RWPE1 (cell line): ENCODE results near the gene MYO1B.

Experiments
- CTCF ChIA-PET: fragments of 350-600 bp; sonication (Branson Sonifier 250); formaldehyde crosslinking; extraction: SDS; loops from one replicate; lab custom pipeline; 2021; lab: Yijun Ruan, JAX
- POLR2A ChIA-PET: fragments of 400-600 bp; formaldehyde crosslinking; extraction: SDS; loops from one replicate; lab custom pipeline; 2020; ENCODE audit warnings: antibody characterized with exemption; ENCODE audit not compliant: low non-redundant PET; lab: Yijun Ruan, JAX
- DNase-seq: peaks from one replicate; pipeline ENCODE4 v3.0.0; 2012; ENCODE audit warnings: low spot score
- H3K27ac ChIP-seq: fragments of 450-650 bp; 2 replicates; pipeline ENCODE4 v1.5.1; 2017
- CTCF ChIP-seq: fragments of 450-650 bp; conservative IDR thresholded peaks from 2 replicates; pipeline ENCODE4 v1.5.1; 2017; ENCODE audit warnings: low read depth, mild to moderate bottlenecking

The MYO1B gene

DNA sequence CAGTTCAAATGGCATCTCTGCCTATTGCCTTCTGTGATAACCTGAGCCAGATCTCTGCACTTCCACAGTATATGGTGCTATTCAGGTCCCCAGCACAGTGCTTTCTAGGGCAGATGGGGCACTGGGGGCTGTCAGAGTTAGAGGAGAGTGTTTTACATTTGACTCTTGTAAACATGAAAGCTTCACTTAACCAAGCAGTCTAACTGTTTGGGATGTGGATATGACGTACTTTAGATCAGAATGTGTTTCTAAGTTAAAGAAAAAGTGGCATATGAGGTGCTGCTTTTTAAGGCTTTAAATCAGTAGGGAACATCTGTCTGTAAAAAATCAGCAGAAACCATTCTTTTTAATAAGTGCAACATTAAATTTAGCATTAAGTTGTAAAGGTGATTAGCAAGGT, 75.7 kb downstream of the MYO1B start:
- ChIA-PET POLR2A (no interaction called here), CTCF (no interaction called here)
- no peak for DNase-seq
- no peak overlapping the region for H3K27ac ChIP-seq
- no peak for TF ChIP-seq CTCF

DNA sequence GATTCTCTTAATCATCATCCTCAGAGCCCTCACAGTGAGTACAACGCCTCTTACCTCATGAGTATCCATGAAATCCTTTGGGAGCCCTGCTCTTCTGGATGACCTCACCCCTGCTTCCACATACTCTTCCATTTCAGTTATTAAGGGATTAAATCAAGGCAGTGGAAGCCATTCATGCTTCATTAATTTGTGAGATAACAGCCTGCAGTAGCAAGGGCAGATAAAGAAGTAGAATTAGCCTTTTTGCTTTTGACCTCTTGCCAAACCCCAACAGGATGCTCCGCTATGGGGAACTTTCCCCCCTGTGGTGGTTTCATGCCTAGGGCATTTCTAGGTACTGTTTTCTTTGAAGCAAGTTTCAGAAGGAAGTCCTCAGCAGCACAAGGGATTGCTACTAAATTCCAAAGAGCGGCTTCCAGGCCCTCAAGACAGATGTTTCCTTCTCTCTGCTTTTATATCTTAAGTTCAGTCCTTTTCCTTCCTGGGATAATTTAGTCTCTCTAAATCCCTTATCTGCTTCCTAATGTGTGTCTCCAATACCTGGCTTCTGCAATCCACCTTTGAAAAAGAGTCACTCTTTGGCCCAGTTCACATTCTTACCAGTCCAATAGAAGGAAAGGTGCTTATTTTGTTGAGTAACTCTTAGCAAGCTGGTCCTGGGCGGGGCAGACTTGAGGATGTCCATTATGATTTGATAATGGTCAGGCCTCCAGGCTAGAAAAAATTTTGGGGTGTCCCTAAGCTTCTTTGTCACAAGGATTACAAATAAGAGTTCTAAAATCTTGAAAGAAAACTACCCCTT, 76.9 kb downstream of the MYO1B start:
- H3K27ac ChIP-seq = no peak overlapping the region
- ChIA-PET CTCF (interaction anchor here (0.5 to 0.8 kb wide), 2 partner anchors 157 to 219 kb away, joined by 3 to 4 read pairs; no protein-coding TSS in a partner anchor), POLR2A (no interaction called here)
- no peak for DNase-seq
- TF ChIP-seq CTCF = no peak

GRCh38 chr2:191322828-191323506, 77.8 kb downstream of the MYO1B start:
- DNase-seq = no peak
- CTCF ChIA-PET = interaction anchor here (0.8 kb wide), 1 partner anchor 158 kb away, joined by 4 read pairs; no protein-coding TSS in a partner anchor
- TF ChIP-seq CTCF = no peak
- POLR2A ChIA-PET = no interaction called here
- H3K27ac ChIP-seq = no peak overlapping the region

DNA sequence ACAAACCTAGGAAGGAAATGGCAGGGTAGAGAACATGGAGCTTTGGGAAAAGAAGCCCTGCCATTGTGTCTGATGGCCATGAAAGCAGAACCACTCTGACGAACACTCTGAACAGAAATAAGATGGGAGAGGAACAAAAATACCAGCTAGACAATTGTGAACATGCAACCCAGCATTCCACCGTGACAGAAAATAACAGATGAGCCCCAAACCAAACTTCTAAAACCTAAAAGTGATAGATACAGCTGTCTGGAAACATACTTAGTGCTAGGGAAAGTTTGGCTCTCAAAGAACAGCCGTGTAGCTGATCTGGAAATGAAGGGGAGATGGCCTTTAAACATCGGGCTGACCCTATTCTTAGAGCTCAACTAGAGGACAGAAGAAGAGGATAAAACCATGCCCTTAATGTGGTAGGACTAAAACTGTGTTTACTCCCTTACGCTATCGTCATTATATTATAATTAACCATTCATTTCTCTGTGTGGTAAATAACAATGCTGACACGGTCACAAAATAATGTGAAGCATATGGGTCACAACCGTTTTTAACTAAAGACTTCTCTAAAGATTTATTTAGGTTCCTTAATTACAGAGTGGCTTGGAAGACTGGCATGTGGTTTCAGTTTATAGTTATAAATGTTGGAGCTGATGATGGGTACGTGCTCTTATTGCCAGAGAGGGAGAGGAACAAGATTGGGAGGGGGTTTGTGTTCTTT, 80.6 kb downstream of the MYO1B start:
- H3K27ac ChIP-seq = no peak overlapping the region
- ChIA-PET POLR2A (no interaction called here), CTCF (interaction anchor here (0.6 kb wide), 2 partner anchors 66 to 814 kb away, joined by 3 read pairs; no protein-coding TSS in a partner anchor)
- DNase-seq = no peak
- TF ChIP-seq CTCF = no peak

DNA sequence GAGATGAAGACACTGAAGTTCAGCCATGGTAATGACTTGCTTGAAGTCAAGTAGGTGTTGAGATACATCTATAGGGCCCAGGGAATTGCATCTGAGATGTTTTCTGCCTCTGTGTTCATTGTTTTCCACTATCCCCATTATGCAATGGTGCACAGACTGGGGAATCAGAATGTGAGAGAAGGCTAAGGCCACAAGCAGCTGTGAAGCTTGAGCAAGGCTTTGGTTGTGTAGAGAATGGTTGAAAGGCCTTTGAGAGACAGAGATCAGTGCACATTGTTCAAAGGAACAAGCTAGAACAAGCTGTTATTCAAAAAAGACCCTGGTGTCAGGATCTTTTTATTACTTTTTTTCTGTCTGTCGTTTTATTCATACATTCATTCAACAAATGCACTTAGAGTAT, 82.3 kb downstream of the MYO1B start:
- H3K27ac ChIP-seq = no peak overlapping the region
- ChIA-PET POLR2A (no interaction called here), CTCF (no interaction called here)
- no peak for DNase-seq
- TF ChIP-seq CTCF = no peak

DNA sequence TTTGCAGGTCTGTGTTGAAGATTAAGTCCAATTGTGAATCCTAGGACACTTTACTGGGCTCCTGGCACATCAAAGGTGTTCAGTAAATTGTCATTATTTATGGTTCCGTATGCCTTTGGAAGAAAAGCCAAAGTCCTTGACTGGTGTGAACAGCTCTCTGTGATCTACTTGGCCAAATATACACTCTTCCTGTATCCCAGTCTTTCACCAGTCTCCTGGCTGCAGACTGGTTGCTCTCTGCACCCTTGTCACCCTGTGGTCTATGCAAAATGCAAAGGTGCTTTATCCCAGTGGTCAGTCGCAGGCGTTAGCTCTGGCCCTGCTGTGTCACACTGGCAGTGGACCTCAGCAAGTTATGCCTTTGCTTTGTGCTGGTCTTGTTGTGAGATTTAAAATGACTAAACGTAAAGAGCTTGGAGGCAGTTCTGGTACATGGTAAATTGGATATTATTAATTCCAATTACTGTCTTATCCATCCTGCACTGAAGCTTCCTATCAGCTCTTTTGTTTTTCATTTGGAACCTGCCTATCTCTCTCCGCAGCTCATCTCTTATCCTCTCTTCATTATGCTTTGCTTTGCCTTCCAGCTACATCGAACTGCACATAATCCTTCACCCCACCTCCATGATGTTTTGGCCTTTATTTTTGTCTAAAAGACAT, 83.1 kb downstream of the MYO1B start:
- ChIA-PET POLR2A (no interaction called here), CTCF (no interaction called here)
- DNase-seq = no peak
- TF ChIP-seq CTCF = no peak
- H3K27ac ChIP-seq = no peak overlapping the region
